Gastroesophageal sphincter (tissue), 4 donors: ENCODE data around the gene ID3. TPM values are rescaled to one million over a fixed set of nuclear protein-coding genes. Genes with fewer than 3 reads are reported as not detected.

Source experiments
- ATAC-seq: fragments of 150-250 bp; one replicate; pipeline ENCODE4 v1.9.1; 2016; ENCODE audit warnings: mild to moderate bottlenecking, moderate library complexity
- H3K27ac ChIP-seq, 4 donors: fragments of 200-600 bp; sonication (generic) in 3 of 4; 1 replicate in 3 of 4; 2 replicates in 1 of 4; pipeline ENCODE4 v1.5.1; 2016 to 2019
- H3K27me3 ChIP-seq: fragments of 200-600 bp; sonication (generic); one replicate; pipeline ENCODE4 v1.5.1; 2019
- H3K36me3 ChIP-seq, 2 donors: fragments of 200-600 bp; sonication (generic); one replicate each; pipeline ENCODE4 v1.5.1; 2019; ENCODE audit warnings: control low read depth in 1 of 2
- H3K4me1 ChIP-seq, 3 donors: fragments of 200-600 bp; sonication (generic); 1 replicate in 2 of 3; 2 replicates in 1 of 3; pipeline ENCODE4 v1.5.1; 2016 to 2019; ENCODE audit warnings: control low read depth in 2 of 3
- H3K4me3 ChIP-seq, 2 donors: fragments of 200-600 bp; sonication (generic); one replicate each; pipeline ENCODE4 v1.5.1; 2019; ENCODE audit warnings: mild to moderate bottlenecking in 1 of 2, moderate library complexity in 1 of 2
- H3K9me3 ChIP-seq, 3 donors: fragments of 200-600 bp; sonication (generic); one replicate each; pipeline ENCODE4 v1.5.1; 2017 to 2019; ENCODE audit warnings: control low read depth in 2 of 3
- CTCF ChIP-seq, 4 experiments: fragments of 200-600 bp in 2 of 4; fragments of 450-650 bp in 2 of 4; sonication (generic) in 1 of 4; IDR thresholded peaks; one replicate each; pipeline ENCODE4 v1.5.1; 2017 to 2019; ENCODE audit warnings: antibody characterized with exemption in 4 of 4, mild to moderate bottlenecking in 2 of 4, moderate library complexity in 2 of 4
- EP300 ChIP-seq: sonication (generic); formaldehyde crosslinking; IDR thresholded peaks from one replicate; pipeline ENCODE4 v1.6.1; 2017; ENCODE audit warnings: antibody characterized with exemption, mild to moderate bottlenecking
- POLR2A ChIP-seq, 2 donors: fragments of 450-650 bp; IDR thresholded peaks; one replicate each; pipeline ENCODE4 v1.6.1; 2017; ENCODE audit warnings: antibody characterized with exemption in 2 of 2, mild to moderate bottlenecking in 2 of 2, moderate library complexity in 1 of 2
- POLR2AphosphoS5 ChIP-seq: sonication (generic); formaldehyde crosslinking; IDR thresholded peaks from one replicate; pipeline ENCODE4 v1.6.1; 2017; ENCODE audit warnings: antibody characterized with exemption
- WGBS, 2 donors: methylation state at CpG; one replicate each; pipeline ENCODE4 v1.1.5; 2018; ENCODE audit warnings: low coverage in 1 of 2; 5-methylcytosine and 5-hydroxymethylcytosine counted together
- total RNA-seq, 4 donors: library from RNA; depleted of rRNA; stranded (reverse); fragments of >200 nt; gene quantifications; one replicate each; pipeline ENCODE4 v1.1.0, GENCODE V29; 2016

Gene ID3
- total RNA-seq, 4 donors from 2014 or later: 144 to 270 (median 221) TPM

GRCh38 chr1:23530087-23530746 lies 29.1 kb downstream of the ID3 start:
- Histone ChIP-seq H3K27me3 (peaks cover 52% of the 10 kb centered on the region), H3K4me3 (peak overlapping the region; percentile 28 to 57), H3K36me3 (no peaks in the 10 kb centered on the region), H3K4me1 (peaks cover 7 to 39% (median 27%) of the 10 kb centered on the region in 3 donors), H3K9me3 (no peaks in the 10 kb centered on the region), H3K27ac (no peak overlapping the region)
- no CpG with 5 or more reads among the region's 22 CpGs for WGBS, 2 donors
- no peak for ATAC-seq
- TF ChIP-seq POLR2AphosphoS5 (no peak), EP300 (no peak), CTCF (IDR thresholded peaks at IDR 0.05) (no peak), POLR2A (IDR thresholded peaks at IDR 0.05) (no peak)

GRCh38 chr1:23529146-23530086 lies 29.9 kb downstream of the ID3 start:
- TF ChIP-seq CTCF (IDR thresholded peaks at IDR 0.05) (no peak), POLR2A (IDR thresholded peaks at IDR 0.05) (no peak), POLR2AphosphoS5 (no peak), EP300 (no peak)
- Histone ChIP-seq H3K9me3 (no peaks in the 10 kb centered on the region), H3K36me3 (no peaks in the 10 kb centered on the region), H3K27ac (no peak overlapping the region), H3K27me3 (peaks cover 52% of the 10 kb centered on the region), H3K4me1 (peaks cover 7 to 39% (median 27%) of the 10 kb centered on the region in 3 donors), H3K4me3 (no peak overlapping the region)
- WGBS, 2 donors: 47 to 66% methylated on average over 3 to 5 of the region's 8 CpGs
- no peak for ATAC-seq

GRCh38 chr1:23528250-23528978 lies 30.9 kb downstream of the ID3 start:
- 24 to 56% methylated on average over 1 to 3 of the region's 9 CpGs for WGBS, 2 donors
- Histone ChIP-seq H3K36me3 (no peaks in the 10 kb centered on the region), H3K27me3 (peaks cover 52% of the 10 kb centered on the region), H3K4me3 (no peak overlapping the region), H3K27ac (no peak overlapping the region), H3K4me1 (peaks cover 7 to 39% (median 27%) of the 10 kb centered on the region in 3 donors), H3K9me3 (no peaks in the 10 kb centered on the region)
- no peak for TF ChIP-seq CTCF (IDR thresholded peaks at IDR 0.05)
- TF ChIP-seq POLR2AphosphoS5: no peak
- no peak for TF ChIP-seq EP300
- no peak for TF ChIP-seq POLR2A (IDR thresholded peaks at IDR 0.05)
- ATAC-seq: peak; percentile 42

DNA sequence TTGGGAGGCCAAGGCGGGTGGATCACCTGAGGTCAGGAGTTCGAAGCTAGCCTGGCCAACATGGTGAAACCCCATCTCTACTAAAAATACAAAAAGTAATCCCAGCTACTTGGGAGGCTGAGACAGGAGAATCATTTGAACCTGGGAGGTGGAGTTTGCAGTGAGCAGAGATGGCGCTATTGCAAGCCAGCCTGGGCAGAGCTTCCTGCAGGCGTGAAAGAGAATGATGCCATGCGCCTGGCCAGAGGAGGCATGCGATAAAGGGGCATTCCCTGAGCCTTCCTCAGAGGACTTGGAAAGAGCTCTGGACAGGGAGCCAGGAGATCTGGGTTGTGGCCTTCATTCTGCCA lies 31.4 kb downstream of the ID3 start:
- 60 to 70% methylated on average over 1 to 5 of the region's 6 CpGs for WGBS, 2 donors
- ATAC-seq: no peak

More for the DNA sequence above, 31.4 kb downstream of the ID3 start:
- no peak for TF ChIP-seq POLR2AphosphoS5
- no peak for TF ChIP-seq CTCF (IDR thresholded peaks at IDR 0.05)
- no peak for TF ChIP-seq EP300
- TF ChIP-seq POLR2A (IDR thresholded peaks at IDR 0.05): no peak
- no peak overlapping the region for H3K27ac ChIP-seq
- H3K4me3 ChIP-seq: no peak overlapping the region
- peaks cover 7 to 39% (median 27%) of the 10 kb centered on the region in 3 donors for H3K4me1 ChIP-seq
- peaks cover 52% of the 10 kb centered on the region for H3K27me3 ChIP-seq
- H3K36me3 ChIP-seq: no peaks in the 10 kb centered on the region
- H3K9me3 ChIP-seq: no peaks in the 10 kb centered on the region
